ENCODE measurements around the gene DUSP10. TPM values are rescaled to one million over a fixed set of nuclear protein-coding genes. Genes with fewer than 3 reads are reported as not detected.

DUSP10 gene
- total RNA-seq, 1 experiment from 2014 or later = 1.7 TPM

- ChIA-PET RAD21 (ENCODE audit: low non-redundant PET in 1 of 2, low total read pairs in 2 of 2, uncharacterized antibody in 2 of 2, unreplicated experiment in 2 of 2) (no interaction called here), POLR2A (no interaction called here), CTCF (no interaction called here)
- H3K79me2 ChIP-seq (ENCODE audit: insufficient read depth, low read length) = no peaks in the 10 kb centered on the region
- H3K4me3 ChIP-seq (replicated peaks in 1 of 2; ENCODE audit: low read depth in 1 of 2, low read length in 2 of 2) = no peak overlapping the region
- no peak for TF ChIP-seq EZH2phosphoT487 (IDR thresholded peaks at IDR 0.05; ENCODE audit: borderline replicate concordance)
- H3K36me3 ChIP-seq (ENCODE audit: control insufficient read depth in 1 of 2, insufficient read depth in 2 of 2, low read length in 2 of 2) = no peaks in the 10 kb centered on the region
- no peak overlapping the region for H2AFZ ChIP-seq (ENCODE audit: low read depth, low read length, poor library complexity, severe bottlenecking)
- no peaks in the 10 kb centered on the region for H3K9me3 ChIP-seq (ENCODE audit: control insufficient read depth in 1 of 2, insufficient read depth in 1 of 2, low read depth in 1 of 2, low read length in 2 of 2)
- H3K9ac ChIP-seq (ENCODE audit: low read length) = no peak overlapping the region
- no peak overlapping the region for H3K4me2 ChIP-seq (ENCODE audit: low read length)
- intact Hi-C loops (cut with micrococcal nuclease) = no loop called here
- no peaks in the 10 kb centered on the region for H3K9me2 ChIP-seq (ENCODE audit: insufficient read depth)
- no peaks in the 10 kb centered on the region for H4K20me1 ChIP-seq (ENCODE audit: insufficient read depth)
- DNase-seq (ENCODE audit: low read depth, low spot score) (no peak), ATAC-seq (no peak)
- BruUV-seq (replicated peaks) = no TSS peak
- H3K27ac ChIP-seq (ENCODE audit: low read depth, low read length) = no peak overlapping the region
- H3K27me3 ChIP-seq (ENCODE audit: insufficient read depth, low read length) = no peaks in the 10 kb centered on the region
- peaks cover 0 to 2% of the 10 kb centered on the region in 2 experiments; a peak in 1 of 4 replicates for H3K4me1 ChIP-seq (ENCODE audit: control insufficient read depth in 1 of 2, insufficient read depth in 2 of 2, low read length in 2 of 2)
Observed at GRCh38 chr1:221712198-221712684, 29.6 kb downstream of the DUSP10 start.

GRCh38 chr1:221711656-221712055, 30.2 kb downstream of the DUSP10 start:
- H3K27ac ChIP-seq (ENCODE audit: low read depth, low read length) = no peak overlapping the region
- POLR2A ChIA-PET = no interaction called here
- ATAC-seq (no peak), DNase-seq (ENCODE audit: low read depth, low spot score) (no peak)
- no TSS peak for BruUV-seq (replicated peaks)
- H4K20me1 ChIP-seq (ENCODE audit: insufficient read depth) = no peaks in the 10 kb centered on the region
- TF ChIP-seq FOSL1 (IDR thresholded peaks at IDR 0.05; ENCODE audit: low read depth) = no peak
- TF ChIP-seq YY1 (IDR thresholded peaks at IDR 0.05; ENCODE audit: extremely low read depth, insufficient replicate concordance, low read depth, low read length) = no peak
- no peak for TF ChIP-seq CEBPB (IDR thresholded peaks at IDR 0.05; ENCODE audit: low read depth)
- peaks cover 0 to 2% of the 10 kb centered on the region in 2 experiments; a peak in 1 of 4 replicates for H3K4me1 ChIP-seq (ENCODE audit: control insufficient read depth in 1 of 2, insufficient read depth in 2 of 2, low read length in 2 of 2)
- H3K36me3 ChIP-seq (ENCODE audit: control insufficient read depth in 1 of 2, insufficient read depth in 2 of 2, low read length in 2 of 2) = no peaks in the 10 kb centered on the region
- H3K9me2 ChIP-seq (ENCODE audit: insufficient read depth) = no peaks in the 10 kb centered on the region
- no peak overlapping the region for H3K9ac ChIP-seq (ENCODE audit: low read length)
- no peaks in the 10 kb centered on the region for H3K9me3 ChIP-seq (ENCODE audit: control insufficient read depth in 1 of 2, insufficient read depth in 1 of 2, low read depth in 1 of 2, low read length in 2 of 2)
- no peaks in the 10 kb centered on the region for H3K79me2 ChIP-seq (ENCODE audit: insufficient read depth, low read length)
- no peak overlapping the region for H2AFZ ChIP-seq (ENCODE audit: low read depth, low read length, poor library complexity, severe bottlenecking)
- no peaks in the 10 kb centered on the region for H3K27me3 ChIP-seq (ENCODE audit: insufficient read depth, low read length)
- CTCF ChIA-PET = no interaction called here
- no peak overlapping the region for H3K4me3 ChIP-seq (replicated peaks in 1 of 2; ENCODE audit: low read depth in 1 of 2, low read length in 2 of 2)
- RAD21 ChIA-PET (ENCODE audit: low non-redundant PET in 1 of 2, low total read pairs in 2 of 2, uncharacterized antibody in 2 of 2, unreplicated experiment in 2 of 2) = no interaction called here
- intact Hi-C loops (cut with micrococcal nuclease) = no loop called here
- no peak overlapping the region for H3K4me2 ChIP-seq (ENCODE audit: low read length)

Data from HCT116 (cell line).